WTC11 (cell line): ENCODE measurements around the gene ANP32E. TPM values are rescaled to one million over a fixed set of nuclear protein-coding genes. Genes with fewer than 3 reads are reported as not detected.

ENCODE experiments used
- ATAC-seq: fragments of 200-7000 bp; cut with Tn5 transposase; 2 replicates; pipeline ENCODE4 v1.10.0; 2021; ENCODE audit warnings: mild to moderate bottlenecking, moderate library complexity
- CTCF ChIA-PET: fragments of 300-600 bp; sonication (Branson Sonifier 250); formaldehyde crosslinking; loops from one replicate; lab custom pipeline; 2021; ENCODE audit warnings: antibody characterized with exemption; lab: Charles Lee
- POLR2A ChIA-PET: fragments of 350-600 bp; sonication (Branson Sonifier 250); formaldehyde crosslinking; loops from one replicate; lab custom pipeline; 2021; ENCODE audit warnings: antibody characterized with exemption; lab: Charles Lee
- DNase-seq: peaks from one replicate; pipeline ENCODE4 v3.0.0; 2021; ENCODE audit warnings: low spot score
- H3K27ac Mint-ChIP-seq: 2 replicates; pipeline ENCODE4 v1.8.0; 2021; ENCODE audit warnings: mixed read lengths
- H3K27me3 Mint-ChIP-seq: 2 replicates; pipeline ENCODE4 v1.8.0; 2021; ENCODE audit warnings: low read depth, mild to moderate bottlenecking, moderate library complexity, mixed read lengths
- H3K36me3 Mint-ChIP-seq: 2 replicates; pipeline ENCODE4 v1.8.0; 2021; ENCODE audit warnings: mixed read lengths
- H3K4me1 Mint-ChIP-seq: 2 replicates; pipeline ENCODE4 v1.8.0; 2022; ENCODE audit warnings: mixed read lengths
- H3K4me3 Mint-ChIP-seq: 2 replicates; pipeline ENCODE4 v1.8.0; 2021; ENCODE audit warnings: mild to moderate bottlenecking, moderate library complexity, mixed read lengths
- H3K9me3 Mint-ChIP-seq: 2 replicates; pipeline ENCODE4 v1.8.0; 2021; ENCODE audit warnings: mixed read lengths
- ETV6 ChIP-seq: sonication (generic); formaldehyde crosslinking; IDR thresholded peaks from 2 replicates; pipeline ENCODE4 v1.8.1; 2022; ENCODE audit warnings: mild to moderate bottlenecking, missing genetic modification reagents
- FOXJ3 ChIP-seq: sonication (generic); formaldehyde crosslinking; IDR thresholded peaks from 2 replicates; pipeline ENCODE4 v1.9.0; 2021; ENCODE audit warnings: missing genetic modification reagents, mild to moderate bottlenecking, borderline replicate concordance
- HMGA2 ChIP-seq: fragments of 250-450 bp; sonication (Bioruptor Pico); IDR thresholded peaks from 2 replicates; pipeline ENCODE4 v1.4.0; 2021; ENCODE audit warnings: mild to moderate bottlenecking, moderate library complexity
- RORB ChIP-seq: fragments of 250-450 bp; sonication (Bioruptor Pico); IDR thresholded peaks from 2 replicates; pipeline ENCODE4 v1.9.0; 2021; ENCODE audit warnings: mild to moderate bottlenecking
- SMAD3 ChIP-seq: sonication (generic); formaldehyde crosslinking; IDR thresholded peaks from 2 replicates; pipeline ENCODE4 v1.8.0; 2022; ENCODE audit warnings: missing genetic modification reagents, mild to moderate bottlenecking, borderline replicate concordance
- TP53 ChIP-seq: sonication (generic); formaldehyde crosslinking; IDR thresholded peaks from 2 replicates; pipeline ENCODE4 v1.8.1; 2023; ENCODE audit warnings: mild to moderate bottlenecking, missing genetic modification reagents
- ZNF396 ChIP-seq: fragments of 250-450 bp; sonication (Bioruptor Pico); IDR thresholded peaks from 2 replicates; pipeline ENCODE4 v1.8.0; 2021; ENCODE audit warnings: mild to moderate bottlenecking, moderate library complexity, borderline replicate concordance
- total RNA-seq: library from RNA; stranded (reverse); gene quantifications from 3 replicates; pipeline ENCODE4 v1.2.3, GENCODE V29; 2021
- TF ChIP-seq, protein P1 (sequence below): fragments of 250-450 bp; sonication (Bioruptor Pico); IDR thresholded peaks from 2 replicates; pipeline ENCODE4 v1.9.0; 2021; ENCODE audit warnings: moderate library complexity, mild to moderate bottlenecking, inconsistent platforms, borderline replicate concordance
- TF ChIP-seq, protein P2 (sequence below): sonication (generic); formaldehyde crosslinking; IDR thresholded peaks from 2 replicates; pipeline ENCODE4 v1.8.1; 2023; ENCODE audit warnings: mild to moderate bottlenecking, missing genetic modification reagents
- TF ChIP-seq, protein P3 (sequence below): fragments of 250-450 bp; sonication (Bioruptor Pico); conservative IDR thresholded peaks from 2 replicates; pipeline ENCODE4 v1.9.0; 2021; ENCODE audit warnings: mild to moderate bottlenecking
- TF ChIP-seq, protein P4 (sequence below): sonication (generic); formaldehyde crosslinking; IDR thresholded peaks from 2 replicates; pipeline ENCODE4 v1.8.1; 2023; ENCODE audit warnings: mild to moderate bottlenecking, missing genetic modification reagents, moderate library complexity
- TF ChIP-seq, protein P5 (sequence below): fragments of 250-450 bp; sonication (Bioruptor Pico); IDR thresholded peaks from 2 replicates; pipeline ENCODE4 v1.9.0; 2021; ENCODE audit warnings: mild to moderate bottlenecking
- TF ChIP-seq, protein P6 (sequence below): fragments of 200-600 bp; IDR thresholded peaks from 2 replicates; pipeline ENCODE4 v1.8.0; 2022; ENCODE audit warnings: antibody characterized with exemption

ANP32E gene
- total RNA-seq, 1 experiment from 2014 or later, result 119 TPM

DNA sequence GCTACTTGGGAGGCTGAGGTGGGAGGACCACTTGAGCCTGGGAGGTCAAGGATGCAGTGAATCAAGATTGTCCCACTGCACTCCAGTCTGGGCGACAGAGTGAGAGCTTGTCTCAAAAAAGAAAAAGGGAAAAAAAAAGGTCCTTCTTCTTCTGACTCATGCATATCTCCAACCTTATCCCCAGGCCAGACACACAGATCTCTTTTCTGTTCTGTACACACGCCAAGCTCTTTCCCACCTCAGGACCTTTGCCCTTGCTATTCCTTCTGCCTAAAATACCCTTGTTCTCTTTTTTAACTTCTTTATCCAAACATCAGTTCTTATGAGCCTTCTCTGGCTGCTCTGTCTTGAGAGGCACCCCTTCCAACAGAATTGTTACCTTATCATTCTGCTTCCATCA lies 64.1 kb downstream of the ANP32E start (continued):
- TF ChIP-seq ETV6 (CRISPR knock-in tag) (no peak), SMAD3 (CRISPR knock-in tag) (no peak), HMGA2 (no peak), FOXJ3 (CRISPR knock-in tag) (no peak), TP53 (CRISPR knock-in tag) (no peak)
- TF ChIP-seq, protein P1, sequence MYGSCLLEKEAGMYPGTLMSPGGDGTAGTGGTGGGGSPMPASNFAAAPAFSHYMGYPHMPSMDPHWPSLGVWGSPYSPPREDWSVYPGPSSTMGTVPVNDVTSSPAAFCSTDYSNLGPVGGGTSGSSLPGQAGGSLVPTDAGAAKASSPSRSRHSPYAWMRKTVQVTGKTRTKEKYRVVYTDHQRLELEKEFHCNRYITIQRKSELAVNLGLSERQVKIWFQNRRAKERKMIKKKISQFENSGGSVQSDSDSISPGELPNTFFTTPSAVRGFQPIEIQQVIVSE (CRISPR knock-in tag), result no peak
- TF ChIP-seq, protein P2, sequence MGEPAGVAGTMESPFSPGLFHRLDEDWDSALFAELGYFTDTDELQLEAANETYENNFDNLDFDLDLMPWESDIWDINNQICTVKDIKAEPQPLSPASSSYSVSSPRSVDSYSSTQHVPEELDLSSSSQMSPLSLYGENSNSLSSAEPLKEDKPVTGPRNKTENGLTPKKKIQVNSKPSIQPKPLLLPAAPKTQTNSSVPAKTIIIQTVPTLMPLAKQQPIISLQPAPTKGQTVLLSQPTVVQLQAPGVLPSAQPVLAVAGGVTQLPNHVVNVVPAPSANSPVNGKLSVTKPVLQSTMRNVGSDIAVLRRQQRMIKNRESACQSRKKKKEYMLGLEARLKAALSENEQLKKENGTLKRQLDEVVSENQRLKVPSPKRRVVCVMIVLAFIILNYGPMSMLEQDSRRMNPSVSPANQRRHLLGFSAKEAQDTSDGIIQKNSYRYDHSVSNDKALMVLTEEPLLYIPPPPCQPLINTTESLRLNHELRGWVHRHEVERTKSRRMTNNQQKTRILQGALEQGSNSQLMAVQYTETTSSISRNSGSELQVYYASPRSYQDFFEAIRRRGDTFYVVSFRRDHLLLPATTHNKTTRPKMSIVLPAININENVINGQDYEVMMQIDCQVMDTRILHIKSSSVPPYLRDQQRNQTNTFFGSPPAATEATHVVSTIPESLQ (CRISPR knock-in tag), result no peak
- TF ChIP-seq, protein P3, sequence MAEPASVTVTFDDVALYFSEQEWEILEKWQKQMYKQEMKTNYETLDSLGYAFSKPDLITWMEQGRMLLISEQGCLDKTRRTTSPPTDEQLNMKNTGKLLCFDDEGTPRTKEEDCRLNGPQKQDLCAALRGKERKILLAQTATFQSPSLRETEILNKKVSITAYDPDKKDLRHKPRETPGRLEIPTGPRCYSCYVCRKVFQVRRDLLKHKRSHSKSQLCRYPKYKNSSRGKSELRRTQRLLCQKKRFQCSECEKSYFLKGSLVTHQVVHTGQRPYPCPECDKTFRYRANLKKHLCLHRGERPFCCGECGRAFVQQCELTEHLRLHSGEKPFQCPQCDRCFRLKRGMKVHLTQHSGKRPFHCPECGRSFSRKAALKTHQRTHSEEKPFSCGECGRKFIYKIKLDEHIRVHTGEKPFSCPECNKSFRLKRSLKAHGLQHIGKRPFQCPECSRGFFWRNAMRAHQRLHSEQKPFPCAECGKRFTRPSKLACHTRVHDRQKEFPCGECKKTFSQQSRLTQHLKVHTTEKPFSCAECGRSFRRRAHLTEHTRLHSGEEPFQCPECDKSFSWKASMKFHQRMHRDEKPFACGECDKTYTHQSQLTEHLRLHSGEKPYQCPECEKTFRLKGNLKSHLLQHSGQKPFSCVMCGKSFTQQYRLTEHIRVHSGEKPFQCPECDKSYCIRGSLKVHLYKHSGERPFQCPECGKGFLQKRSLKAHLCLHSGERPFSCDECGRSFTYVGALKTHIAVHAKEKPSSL (CRISPR knock-in tag), result no peak
- TF ChIP-seq, protein P4, sequence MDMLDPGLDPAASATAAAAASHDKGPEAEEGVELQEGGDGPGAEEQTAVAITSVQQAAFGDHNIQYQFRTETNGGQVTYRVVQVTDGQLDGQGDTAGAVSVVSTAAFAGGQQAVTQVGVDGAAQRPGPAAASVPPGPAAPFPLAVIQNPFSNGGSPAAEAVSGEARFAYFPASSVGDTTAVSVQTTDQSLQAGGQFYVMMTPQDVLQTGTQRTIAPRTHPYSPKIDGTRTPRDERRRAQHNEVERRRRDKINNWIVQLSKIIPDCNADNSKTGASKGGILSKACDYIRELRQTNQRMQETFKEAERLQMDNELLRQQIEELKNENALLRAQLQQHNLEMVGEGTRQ (CRISPR knock-in tag), result no peak
- TF ChIP-seq, protein P5, sequence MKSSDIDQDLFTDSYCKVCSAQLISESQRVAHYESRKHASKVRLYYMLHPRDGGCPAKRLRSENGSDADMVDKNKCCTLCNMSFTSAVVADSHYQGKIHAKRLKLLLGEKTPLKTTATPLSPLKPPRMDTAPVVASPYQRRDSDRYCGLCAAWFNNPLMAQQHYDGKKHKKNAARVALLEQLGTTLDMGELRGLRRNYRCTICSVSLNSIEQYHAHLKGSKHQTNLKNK (CRISPR knock-in tag), result no peak
- TF ChIP-seq, all 79 proteins: peak for 0

DNA sequence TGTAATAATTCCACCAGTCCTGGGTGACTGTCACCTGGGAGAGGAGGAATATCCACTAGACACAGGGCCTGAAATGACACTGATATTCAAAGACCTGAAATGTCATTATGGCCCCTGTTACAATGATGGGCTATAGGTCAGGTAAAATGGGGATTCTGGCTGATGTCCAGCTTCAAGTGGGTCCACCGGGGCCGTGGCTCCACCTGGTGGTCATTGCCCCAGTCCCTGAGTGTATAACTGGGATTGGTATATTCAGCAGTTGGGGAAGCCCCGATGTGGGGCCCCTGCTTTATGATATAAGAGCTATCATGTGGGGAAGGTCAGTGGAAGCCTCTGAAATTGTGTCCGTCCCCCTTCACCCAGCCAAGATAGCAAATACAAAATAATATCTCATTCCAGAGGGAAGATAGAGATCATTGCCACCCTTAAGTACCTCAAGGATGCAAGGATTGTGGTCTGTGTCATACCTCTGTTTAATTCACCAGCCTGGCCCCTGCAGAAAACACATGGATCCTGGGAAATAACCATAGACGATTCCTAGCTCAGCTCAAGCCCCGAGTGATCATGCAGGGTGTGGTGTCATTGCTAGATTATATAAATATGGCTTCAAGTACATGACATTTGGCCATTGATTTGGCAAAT lies 66.8 kb downstream of the ANP32E start:
- CTCF ChIA-PET, result interaction anchor here (0.6 to 3.8 kb wide), 17 partner anchors 9 to 347 kb away, joined by 3 to 21 read pairs (median 5); partner anchors contain the start of genes PLEKHO1 and VPS45

More for the DNA sequence above, 66.8 kb downstream of the ANP32E start:
- no peak overlapping the region for H3K4me3 Mint-ChIP-seq
- POLR2A ChIA-PET, result no interaction called here
- H3K27me3 Mint-ChIP-seq, result no peaks in the 10 kb centered on the region
- H3K9me3 Mint-ChIP-seq, result no peaks in the 10 kb centered on the region
- peaks cover 7% of the 10 kb centered on the region for H3K4me1 Mint-ChIP-seq
- TF ChIP-seq, protein P6, sequence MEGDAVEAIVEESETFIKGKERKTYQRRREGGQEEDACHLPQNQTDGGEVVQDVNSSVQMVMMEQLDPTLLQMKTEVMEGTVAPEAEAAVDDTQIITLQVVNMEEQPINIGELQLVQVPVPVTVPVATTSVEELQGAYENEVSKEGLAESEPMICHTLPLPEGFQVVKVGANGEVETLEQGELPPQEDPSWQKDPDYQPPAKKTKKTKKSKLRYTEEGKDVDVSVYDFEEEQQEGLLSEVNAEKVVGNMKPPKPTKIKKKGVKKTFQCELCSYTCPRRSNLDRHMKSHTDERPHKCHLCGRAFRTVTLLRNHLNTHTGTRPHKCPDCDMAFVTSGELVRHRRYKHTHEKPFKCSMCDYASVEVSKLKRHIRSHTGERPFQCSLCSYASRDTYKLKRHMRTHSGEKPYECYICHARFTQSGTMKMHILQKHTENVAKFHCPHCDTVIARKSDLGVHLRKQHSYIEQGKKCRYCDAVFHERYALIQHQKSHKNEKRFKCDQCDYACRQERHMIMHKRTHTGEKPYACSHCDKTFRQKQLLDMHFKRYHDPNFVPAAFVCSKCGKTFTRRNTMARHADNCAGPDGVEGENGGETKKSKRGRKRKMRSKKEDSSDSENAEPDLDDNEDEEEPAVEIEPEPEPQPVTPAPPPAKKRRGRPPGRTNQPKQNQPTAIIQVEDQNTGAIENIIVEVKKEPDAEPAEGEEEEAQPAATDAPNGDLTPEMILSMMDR, result peak; percentile 64
- TF ChIP-seq ZNF396 (CRISPR knock-in tag), result no peak
- no peak for TF ChIP-seq RORB
- TF ChIP-seq, all 79 proteins: peak for 1
- Mint-ChIP-seq H3K36me3 (no peaks in the 10 kb centered on the region), H3K27ac (no peak overlapping the region)
- ATAC-seq (peak; percentile 76), DNase-seq (peak; percentile 83)

Other genes starting within 250 kb of the ANP32E start
- gene OTUD7B, start 225.4 kb downstream of the ANP32E start, total RNA-seq, result 19.4 to 21.0 TPM (median 19.5 TPM) in 3 replicates
- gene VPS45, start 168.3 kb downstream of the ANP32E start, total RNA-seq, result 26.1 to 28.2 TPM (median 27.3 TPM) in 3 replicates
- 23.3 to 27.0 TPM (median 25.7 TPM) in 3 replicates for gene PLEKHO1, start 86.2 kb downstream of the ANP32E start, total RNA-seq
- 35.3 to 46.9 TPM (median 45.0 TPM) in 3 replicates for gene CA14, start 21.7 kb upstream of the ANP32E start, total RNA-seq
- gene APH1A, start 32.9 kb upstream of the ANP32E start, total RNA-seq, result 110 to 120 TPM (median 113 TPM) in 3 replicates
- 10.3 to 19.0 TPM (median 18.0 TPM) in 3 replicates for gene C1orf54, start 36.7 kb upstream of the ANP32E start, total RNA-seq
- gene CIART, start 46.4 kb upstream of the ANP32E start, total RNA-seq, result 7.8 to 10.5 TPM (median 8.1 TPM) in 3 replicates
- gene MRPS21, start 57.7 kb upstream of the ANP32E start, total RNA-seq, result 100 to 105 TPM (median 100 TPM) in 3 replicates
- gene PRPF3, start 85.4 kb upstream of the ANP32E start, total RNA-seq, result 56.7 to 67.8 TPM (median 60.3 TPM) in 3 replicates
- gene RPRD2, start 128.0 kb upstream of the ANP32E start, total RNA-seq, result 25.4 to 26.4 TPM (median 26.1 TPM) in 3 replicates